HG03469 (cell line): ENCODE data around the gene PGA5.

ENCODE experiments used
- ATAC-seq: cut with Tn5 transposase; IDR thresholded peaks from one replicate; pipeline ENCODE4 v1.9.1; 2021; ENCODE audit warnings: mild to moderate bottlenecking, moderate library complexity, moderate number of reproducible peaks; ENCODE audit not compliant: unreplicated experiment

The PGA5 gene

DNA sequence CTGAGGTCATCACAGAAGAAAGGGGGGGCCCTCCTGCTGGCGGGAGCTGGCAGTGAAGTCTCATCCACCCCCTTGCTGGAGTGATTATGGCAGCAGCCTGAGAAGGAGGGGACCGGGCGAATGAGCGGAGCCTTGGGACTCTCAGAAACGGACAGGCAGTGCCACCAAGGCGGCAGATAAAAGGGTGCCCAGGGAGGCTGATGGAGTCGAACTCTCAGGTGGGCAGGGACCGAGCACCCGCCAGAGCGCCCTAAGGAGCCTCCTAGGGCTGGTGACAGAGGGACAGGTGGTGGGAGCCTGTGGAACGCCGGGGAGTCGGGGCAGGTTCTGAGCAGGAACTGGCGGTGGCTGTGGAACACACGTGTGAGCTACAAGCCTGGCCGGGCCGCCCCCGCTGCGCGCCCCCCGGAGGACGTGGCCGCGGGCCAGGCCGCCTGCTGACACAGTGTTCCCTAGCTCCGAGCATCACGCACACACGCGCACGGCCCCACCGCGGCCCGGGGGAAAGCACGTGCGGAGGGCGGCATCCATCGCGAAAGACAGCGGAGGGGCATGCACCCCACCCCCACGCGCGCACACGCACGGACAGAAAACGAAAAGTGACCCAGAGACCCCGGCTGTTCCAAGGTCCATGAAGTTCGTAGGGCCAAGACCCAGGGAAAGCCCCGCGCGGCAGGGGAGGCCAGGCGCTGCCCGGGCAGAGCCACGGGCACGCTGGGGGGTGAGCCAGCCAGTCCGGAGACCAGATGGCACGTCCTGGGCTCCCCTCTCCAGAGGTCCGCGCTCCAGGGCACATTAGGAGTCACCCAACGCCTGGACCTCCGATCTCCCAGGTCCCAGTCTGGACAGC, 53.1 kb downstream of the PGA5 start:
- no peak for ATAC-seq

DNA sequence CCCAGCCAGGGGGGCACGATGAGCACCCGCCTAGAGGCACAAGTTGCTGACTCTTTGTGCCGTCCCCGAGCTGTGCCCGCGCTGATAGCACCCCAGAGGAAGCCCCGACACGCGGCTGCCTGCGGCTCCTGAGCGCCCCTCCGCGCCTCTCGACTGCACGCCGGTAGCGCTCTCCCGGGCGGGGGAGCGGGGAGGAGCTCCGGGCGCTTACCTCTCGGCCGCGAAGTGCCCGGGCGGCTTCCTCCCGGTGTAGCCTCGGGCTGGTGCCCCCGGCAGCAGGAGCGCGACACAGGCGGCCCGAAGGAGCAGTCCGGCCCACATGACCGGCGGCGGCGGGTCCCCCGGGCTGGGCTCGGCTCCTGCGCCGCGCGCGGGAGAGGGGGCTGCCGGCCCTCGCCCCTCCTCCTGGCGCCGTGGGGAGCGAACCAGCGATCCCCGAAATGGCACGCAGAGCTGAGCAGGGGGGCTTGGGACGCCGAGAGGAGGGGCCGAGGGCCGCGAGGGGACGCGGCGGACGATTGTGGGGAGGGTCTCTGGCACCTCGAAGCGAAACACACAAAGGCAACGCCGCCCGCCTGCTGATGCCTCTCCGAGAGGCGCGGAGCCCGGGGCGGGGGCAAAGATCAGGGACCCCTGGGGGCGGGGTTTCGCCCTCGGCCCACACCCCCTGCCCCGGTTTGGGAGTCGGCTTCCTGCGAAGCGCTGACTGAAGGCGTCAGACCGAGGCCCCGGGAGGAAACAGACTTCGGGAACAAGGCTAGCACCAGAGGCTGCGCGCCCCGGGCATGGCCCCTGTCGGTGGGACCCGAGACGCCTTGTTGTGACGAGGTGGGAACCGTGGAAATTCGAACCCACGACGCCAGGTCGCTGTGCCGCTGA, 54.0 kb downstream of the PGA5 start, which contains the start of gene VWCE:
VWCE (minus strand) TSS at position 600 of the 879 bp plus-strand sequence; CDS start at position 321, 279 bp downstream.
- no peak for ATAC-seq

DNA sequence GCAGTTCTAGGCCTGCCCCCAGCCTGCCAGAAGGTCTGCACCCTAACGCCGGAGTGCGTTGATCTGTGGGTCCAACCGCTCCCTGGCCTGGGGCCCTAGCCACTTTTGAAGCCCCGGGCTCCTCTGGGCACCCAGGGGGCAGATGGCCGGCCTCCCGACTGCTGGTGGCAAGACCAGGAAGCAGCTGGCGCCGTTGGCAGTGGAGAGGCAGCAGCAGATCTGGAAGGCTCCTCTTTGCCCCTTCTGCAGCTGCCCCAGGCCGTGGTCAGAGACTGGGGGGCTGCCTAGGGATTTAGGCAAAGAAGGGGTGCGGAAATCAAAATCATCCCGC, 54.6 kb downstream of the PGA5 start:
- ATAC-seq = no peak

DNA sequence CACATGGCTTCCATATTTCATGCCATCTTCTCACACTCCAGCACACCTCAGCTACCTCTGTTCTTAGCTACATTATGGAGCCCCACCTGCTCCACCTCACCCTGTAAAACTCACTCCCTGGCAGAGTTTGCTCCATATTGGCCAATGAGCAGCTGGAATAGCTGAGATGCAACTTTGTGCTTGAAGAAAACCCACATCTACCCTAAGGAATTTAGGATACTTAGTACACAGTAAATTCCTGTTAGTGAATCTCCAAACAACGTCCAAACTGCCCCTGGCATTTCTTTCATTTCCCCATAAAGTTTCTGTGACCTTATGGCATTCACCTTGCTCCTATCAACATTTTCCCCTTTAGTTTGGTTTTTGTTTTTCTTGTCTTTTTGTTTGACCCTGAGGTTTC, 56.4 kb downstream of the PGA5 start:
- ATAC-seq = no peak

DNA sequence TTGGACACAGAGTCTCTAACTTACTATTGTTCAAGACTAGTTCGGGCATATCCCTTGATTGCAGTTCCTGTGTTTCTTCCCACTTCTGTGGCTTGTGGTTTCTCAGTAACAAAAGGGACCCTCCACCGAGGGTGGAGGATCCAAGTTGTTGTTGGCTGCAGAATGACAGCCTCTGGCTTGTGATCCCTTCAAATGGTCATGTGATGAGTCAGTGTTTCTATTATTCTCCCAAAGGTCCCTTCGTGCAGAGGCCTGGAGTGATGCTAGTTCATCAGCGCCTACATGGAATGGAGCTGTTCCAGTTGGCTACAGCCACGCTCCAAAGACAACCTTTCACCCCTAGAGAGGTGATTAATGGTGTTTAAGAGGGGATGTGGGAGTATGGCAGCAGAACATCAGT, 56.8 kb downstream of the PGA5 start:
- no peak for ATAC-seq

DNA sequence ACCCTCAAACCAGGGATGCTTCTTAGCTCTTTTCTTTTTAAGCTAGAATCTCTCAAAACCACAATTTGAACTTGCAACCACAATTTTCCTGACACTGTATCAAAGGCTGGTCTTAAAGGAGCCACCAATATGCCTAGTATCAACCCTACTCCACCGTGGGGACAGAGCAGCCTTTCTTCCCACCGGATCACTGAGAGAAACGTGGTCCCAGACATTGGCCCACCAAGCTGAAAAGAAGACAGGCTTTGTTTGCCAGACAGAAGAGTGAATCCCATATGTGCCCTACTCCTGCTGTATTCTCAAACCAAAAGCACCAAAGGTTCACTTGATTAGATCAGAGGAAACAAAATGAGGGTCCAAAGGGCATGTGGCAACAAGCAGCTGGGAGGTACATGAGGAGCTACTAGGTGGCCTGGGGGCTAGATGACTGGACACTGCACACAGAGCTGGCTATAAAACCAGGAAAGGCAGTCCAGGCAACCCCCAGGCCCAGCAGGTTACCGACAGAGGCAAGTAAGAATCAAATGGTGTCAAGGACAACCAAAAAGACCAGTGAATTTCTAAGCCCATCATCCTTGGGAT, 57.8 kb downstream of the PGA5 start:
- ATAC-seq = no peak
